A549 (cell line): ENCODE data around the gene TCF7L2. TPM values are rescaled to one million over a fixed set of nuclear protein-coding genes. Genes with fewer than 3 reads are reported as not detected.

Source experiments
- ATAC-seq, 2 experiments: fragments of 200-7000 bp in 1 of 2; fragments of >200 bp in 1 of 2; cut with Nextera tagmentation in 1 of 2; cut with Tn5 transposase in 1 of 2; 3 replicates each; pipeline versions ENCODE4 v1.8.0 to v1.9.1; 2018 to 2020; ENCODE audit warnings: mild to moderate bottlenecking in 1 of 2, moderate library complexity in 1 of 2
- CTCF ChIA-PET: fragments of 300-600 bp; sonication (Branson Sonifier 250); formaldehyde crosslinking; extraction: SDS; loops from one replicate; lab custom pipeline; 2021; ENCODE audit warnings: antibody characterized with exemption, inconsistent platforms; lab: Yijun Ruan, JAX
- POLR2A ChIA-PET: fragments of 350-600 bp; formaldehyde crosslinking; extraction: SDS; loops from one replicate; lab custom pipeline; 2021; ENCODE audit warnings: antibody characterized with exemption, inconsistent platforms; lab: Yijun Ruan, JAX
- DNase-seq, 2 experiments: peaks; one replicate each; pipeline versions ENCODE4 v3.0.0 to v3.0.0-alpha.2; 2011 to 2016; ENCODE audit warnings: low read depth in 1 of 2, low spot score in 1 of 2
- FAIRE-seq: peaks from 2 replicates; lab custom pipeline; 2011; peaks lifted over from hg19 to GRCh38; lab: Jason Lieb, UNC
- H3K27ac ChIP-seq, 2 experiments: fragments of >200 bp; sonication (Bioruptor Twin); formaldehyde crosslinking; 3 replicates each; pipeline ENCODE4 v1.5.1; 2016 to 2017
- H3K4me1 ChIP-seq: fragments of >200 bp; sonication (Bioruptor Twin); formaldehyde crosslinking; 3 replicates; pipeline ENCODE4 v1.6.1; 2016
- H3K4me2 ChIP-seq: fragments of >200 bp; sonication (Bioruptor Twin); formaldehyde crosslinking; 3 replicates; pipeline ENCODE4 v1.6.1; 2016
- H3K4me3 ChIP-seq: fragments of >200 bp; sonication (Bioruptor Twin); formaldehyde crosslinking; 3 replicates; pipeline ENCODE4 v1.5.1; 2016
- H3K9me3 ChIP-seq: fragments of >200 bp; sonication (Bioruptor Twin); formaldehyde crosslinking; 3 replicates; pipeline ENCODE4 v1.6.1; 2016
- BHLHE40 ChIP-seq: IDR thresholded peaks from 2 replicates; pipeline ENCODE4 v1.6.1; 2012; ENCODE audit warnings: low read depth, low read length, inconsistent platforms
- CBX2 ChIP-seq: fragments of 200-600 bp; sonication (generic); IDR thresholded peaks from 2 replicates; pipeline ENCODE4 v1.6.1; 2016; ENCODE audit warnings: low read depth, mild to moderate bottlenecking, borderline replicate concordance
- FOXS1 ChIP-seq: fragments of 250-450 bp; sonication (Bioruptor Pico); IDR thresholded peaks from 2 replicates; pipeline ENCODE4 v1.5.0; 2020; ENCODE audit warnings: mild to moderate bottlenecking, moderate library complexity
- HDAC2 ChIP-seq: fragments of 200-600 bp; sonication (generic); IDR thresholded peaks from 2 replicates; pipeline ENCODE4 v1.6.1; 2016
- HEYL ChIP-seq: fragments of 250-450 bp; sonication (Bioruptor Pico); IDR thresholded peaks from 2 replicates; pipeline ENCODE4 v1.8.0; 2021; ENCODE audit warnings: mild to moderate bottlenecking, moderate library complexity
- HOXB13 ChIP-seq: fragments of 250-450 bp; sonication (Bioruptor Pico); IDR thresholded peaks from 2 replicates; pipeline ENCODE4 v1.5.0; 2020; ENCODE audit warnings: low read depth, mild to moderate bottlenecking, moderate library complexity
- NFE2L2 ChIP-seq: fragments of 150-350 bp; conservative IDR thresholded peaks from 2 replicates; pipeline ENCODE4 v1.6.1; 2014; ENCODE audit warnings: low read length
- NPAS2 ChIP-seq: fragments of 250-450 bp; sonication (Bioruptor Pico); IDR thresholded peaks from 2 replicates; pipeline ENCODE4 v1.8.0; 2022; ENCODE audit warnings: mild to moderate bottlenecking, moderate library complexity, borderline replicate concordance
- NR3C1 ChIP-seq: fragments of >200 bp; sonication (Bioruptor Twin); formaldehyde crosslinking; IDR thresholded peaks from 3 replicates; pipeline ENCODE4 v1.6.1; 2017
- TFCP2L1 ChIP-seq: fragments of 250-450 bp; sonication (Bioruptor Pico); IDR thresholded peaks from 2 replicates; pipeline ENCODE4 v1.5.0; 2021; ENCODE audit warnings: mild to moderate bottlenecking
- TP53 ChIP-seq: fragments of 250-450 bp; sonication (Bioruptor Pico); IDR thresholded peaks from 2 replicates; pipeline ENCODE4 v1.5.0; 2021; ENCODE audit warnings: mild to moderate bottlenecking, moderate library complexity
- ZC3H11A ChIP-seq: fragments of 450-650 bp; IDR thresholded peaks from 2 replicates; pipeline ENCODE4 v1.6.1; 2014; ENCODE audit warnings: antibody characterized with exemption, mild to moderate bottlenecking
- WGBS: methylation state at CpG from one replicate; pipeline ENCODE4 v1.1.6; 2017; ENCODE audit errors: missing lambda C conversion rate; 5-methylcytosine and 5-hydroxymethylcytosine counted together
- polyA plus RNA-seq, 4 experiments: library from polyadenylated mRNA; depleted of rRNA in 3 of 4; stranded (reverse); fragments of >200 nt; fragmentation: RNase III in 1 of 4; extraction: RNeasy Plus Mini Kit Qiagen cat#74134 plus additional on column Dnase treatment in 1 of 4; gene quantifications; 2 replicates in 3 of 4; 3 replicates in 1 of 4; pipeline ENCODE4 v1.2.3, GENCODE V29; 2011 to 2017
- TF ChIP-seq, protein P1 (sequence below): fragments of 150-350 bp; IDR thresholded peaks from 2 replicates; pipeline ENCODE4 v1.6.1; 2014; ENCODE audit warnings: low read depth, mild to moderate bottlenecking, low read length
- TF ChIP-seq, protein P2 (sequence below): fragments of 450-650 bp; IDR thresholded peaks from 2 replicates; pipeline ENCODE4 v1.6.1; 2014; ENCODE audit warnings: antibody characterized with exemption
- TF ChIP-seq, protein P3 (sequence below): fragments of 250-450 bp; sonication (Bioruptor Pico); IDR thresholded peaks from 2 replicates; pipeline ENCODE4 v1.5.0; 2021; ENCODE audit warnings: mild to moderate bottlenecking, moderate library complexity, borderline replicate concordance
- TF ChIP-seq, protein P4 (sequence below): fragments of >200 bp; sonication (Bioruptor Twin); formaldehyde crosslinking; IDR thresholded peaks from 3 replicates; pipeline ENCODE4 v1.6.1; 2016

TCF7L2 gene
- polyA plus RNA-seq, 2 of the 4 experiments (the other 2 are of a cell fraction): 11.3 to 14.5 TPM

DNA sequence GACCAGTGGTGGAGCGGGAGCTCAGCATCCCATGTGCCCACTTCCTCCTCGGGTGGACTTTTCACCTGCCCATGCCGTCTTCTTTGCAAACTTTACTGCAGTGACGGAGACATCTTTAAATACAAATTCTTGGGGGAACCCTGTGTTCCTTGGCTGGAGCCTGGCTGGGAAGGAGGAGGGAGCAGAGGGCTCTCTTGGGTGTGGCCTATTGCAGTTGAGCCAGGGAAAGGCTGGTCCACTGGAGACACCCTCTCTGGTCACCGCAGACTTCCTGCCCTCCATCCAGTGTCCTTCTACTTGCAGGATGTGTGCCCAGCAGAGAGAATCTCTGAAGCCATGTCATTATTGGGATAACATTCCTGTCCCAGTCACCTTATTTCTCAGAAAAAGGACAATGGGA, 67.3 kb downstream of the TCF7L2 start:
- DNase-seq: no peak
- TF ChIP-seq, protein P1, sequence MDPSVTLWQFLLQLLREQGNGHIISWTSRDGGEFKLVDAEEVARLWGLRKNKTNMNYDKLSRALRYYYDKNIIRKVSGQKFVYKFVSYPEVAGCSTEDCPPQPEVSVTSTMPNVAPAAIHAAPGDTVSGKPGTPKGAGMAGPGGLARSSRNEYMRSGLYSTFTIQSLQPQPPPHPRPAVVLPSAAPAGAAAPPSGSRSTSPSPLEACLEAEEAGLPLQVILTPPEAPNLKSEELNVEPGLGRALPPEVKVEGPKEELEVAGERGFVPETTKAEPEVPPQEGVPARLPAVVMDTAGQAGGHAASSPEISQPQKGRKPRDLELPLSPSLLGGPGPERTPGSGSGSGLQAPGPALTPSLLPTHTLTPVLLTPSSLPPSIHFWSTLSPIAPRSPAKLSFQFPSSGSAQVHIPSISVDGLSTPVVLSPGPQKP: no peak
- no peak for TF ChIP-seq HOXB13 (CRISPR knock-in tag)
- no peak for TF ChIP-seq TP53
- no peak for TF ChIP-seq TFCP2L1 (CRISPR knock-in tag)
- TF ChIP-seq HDAC2: no peak
- no peak for TF ChIP-seq NPAS2 (CRISPR knock-in tag)
- TF ChIP-seq, protein P2, sequence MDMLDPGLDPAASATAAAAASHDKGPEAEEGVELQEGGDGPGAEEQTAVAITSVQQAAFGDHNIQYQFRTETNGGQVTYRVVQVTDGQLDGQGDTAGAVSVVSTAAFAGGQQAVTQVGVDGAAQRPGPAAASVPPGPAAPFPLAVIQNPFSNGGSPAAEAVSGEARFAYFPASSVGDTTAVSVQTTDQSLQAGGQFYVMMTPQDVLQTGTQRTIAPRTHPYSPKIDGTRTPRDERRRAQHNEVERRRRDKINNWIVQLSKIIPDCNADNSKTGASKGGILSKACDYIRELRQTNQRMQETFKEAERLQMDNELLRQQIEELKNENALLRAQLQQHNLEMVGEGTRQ: no peak
- TF ChIP-seq HEYL: no peak
- Histone ChIP-seq H3K9me3 (no peaks in the 10 kb centered on the region), H3K4me1 (peaks cover 57% of the 10 kb centered on the region), H3K4me3 (no peak overlapping the region), H3K4me2 (no peak overlapping the region), H3K27ac (no peak overlapping the region)
- no peak for FAIRE-seq
- peak in 1 of 2 experiments; percentile 33; a peak in 2 of 6 replicates for ATAC-seq
- 60% methylated on average over 5 of the region's 5 CpGs for WGBS
- CTCF ChIA-PET: no interaction called here
- POLR2A ChIA-PET: no interaction called here

DNA sequence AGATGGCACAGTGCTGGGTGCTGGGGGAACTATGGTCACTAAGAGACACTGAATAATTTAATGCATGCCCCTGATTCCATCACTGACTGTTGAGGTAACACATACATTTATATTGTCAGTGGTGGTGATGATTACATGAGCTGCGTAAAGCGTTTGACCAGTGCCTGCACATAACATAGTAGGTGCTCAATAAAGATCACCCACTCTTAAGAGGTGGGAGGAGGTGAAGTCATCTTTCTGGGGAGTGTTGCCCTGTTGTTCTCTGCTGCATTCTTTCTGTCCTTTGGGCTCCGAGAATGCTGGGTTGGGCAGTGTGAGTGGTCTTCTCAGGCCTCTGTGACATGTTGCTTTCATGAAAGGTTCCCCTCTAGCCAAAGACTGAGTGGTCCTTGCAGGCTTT, 68.0 kb downstream of the TCF7L2 start:
- DNase-seq (no peak), FAIRE-seq (no peak), ATAC-seq (no peak)
- TF ChIP-seq ZC3H11A: no peak
- TF ChIP-seq NFE2L2: no peak
- TF ChIP-seq, protein P3, sequence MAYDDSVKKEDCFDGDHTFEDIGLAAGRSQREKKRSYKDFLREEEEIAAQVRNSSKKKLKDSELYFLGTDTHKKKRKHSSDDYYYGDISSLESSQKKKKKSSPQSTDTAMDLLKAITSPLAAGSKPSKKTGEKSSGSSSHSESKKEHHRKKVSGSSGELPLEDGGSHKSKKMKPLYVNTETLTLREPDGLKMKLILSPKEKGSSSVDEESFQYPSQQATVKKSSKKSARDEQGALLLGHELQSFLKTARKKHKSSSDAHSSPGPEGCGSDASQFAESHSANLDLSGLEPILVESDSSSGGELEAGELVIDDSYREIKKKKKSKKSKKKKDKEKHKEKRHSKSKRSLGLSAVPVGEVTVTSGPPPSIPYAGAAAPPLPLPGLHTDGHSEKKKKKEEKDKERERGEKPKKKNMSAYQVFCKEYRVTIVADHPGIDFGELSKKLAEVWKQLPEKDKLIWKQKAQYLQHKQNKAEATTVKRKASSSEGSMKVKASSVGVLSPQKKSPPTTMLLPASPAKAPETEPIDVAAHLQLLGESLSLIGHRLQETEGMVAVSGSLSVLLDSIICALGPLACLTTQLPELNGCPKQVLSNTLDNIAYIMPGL: no peak
- H3K27ac ChIP-seq: no peak overlapping the region
- WGBS: 90% methylated on average over 3 of the region's 3 CpGs
- H3K4me3 ChIP-seq: no peak overlapping the region
- CTCF ChIA-PET: interaction anchor here (0.6 kb wide), 1 partner anchor 384 kb away, joined by 3 read pairs; no protein-coding TSS in a partner anchor
- no peaks in the 10 kb centered on the region for H3K9me3 ChIP-seq
- peaks cover 56% of the 10 kb centered on the region for H3K4me1 ChIP-seq
- H3K4me2 ChIP-seq: no peak overlapping the region
- POLR2A ChIA-PET: no interaction called here

DNA sequence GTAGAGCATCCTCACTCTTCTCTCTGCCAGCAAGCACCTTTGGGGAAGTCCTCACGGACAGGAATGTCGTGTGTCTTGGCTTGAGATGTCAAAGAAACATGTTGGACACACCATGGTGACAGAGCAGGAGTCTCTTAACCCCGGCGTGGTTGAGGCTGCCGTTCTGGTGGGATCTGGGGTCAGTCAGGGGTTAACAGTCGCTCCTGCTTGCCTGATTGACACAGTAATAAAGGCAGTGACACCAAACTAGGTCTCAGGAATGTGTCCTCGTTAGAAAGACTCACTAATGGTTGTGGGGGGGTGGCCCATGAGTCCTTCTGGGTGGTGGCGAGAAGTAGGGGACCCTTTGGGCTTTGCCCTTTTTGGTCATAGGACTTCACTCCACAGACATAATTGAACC, 69.0 kb downstream of the TCF7L2 start:
- POLR2A ChIA-PET: no interaction called here
- H3K27ac ChIP-seq: no peak overlapping the region

More for the DNA sequence above, 69.0 kb downstream of the TCF7L2 start:
- Histone ChIP-seq H3K4me1 (peaks cover 56% of the 10 kb centered on the region), H3K4me2 (no peak overlapping the region), H3K4me3 (no peak overlapping the region), H3K9me3 (no peaks in the 10 kb centered on the region)
- TF ChIP-seq NR3C1 (no peak), TP53 (no peak), BHLHE40 (no peak), HOXB13 (CRISPR knock-in tag) (no peak), FOXS1 (CRISPR knock-in tag) (no peak), CBX2 (no peak), HEYL (no peak), ZC3H11A (no peak)
- TF ChIP-seq, protein P4, sequence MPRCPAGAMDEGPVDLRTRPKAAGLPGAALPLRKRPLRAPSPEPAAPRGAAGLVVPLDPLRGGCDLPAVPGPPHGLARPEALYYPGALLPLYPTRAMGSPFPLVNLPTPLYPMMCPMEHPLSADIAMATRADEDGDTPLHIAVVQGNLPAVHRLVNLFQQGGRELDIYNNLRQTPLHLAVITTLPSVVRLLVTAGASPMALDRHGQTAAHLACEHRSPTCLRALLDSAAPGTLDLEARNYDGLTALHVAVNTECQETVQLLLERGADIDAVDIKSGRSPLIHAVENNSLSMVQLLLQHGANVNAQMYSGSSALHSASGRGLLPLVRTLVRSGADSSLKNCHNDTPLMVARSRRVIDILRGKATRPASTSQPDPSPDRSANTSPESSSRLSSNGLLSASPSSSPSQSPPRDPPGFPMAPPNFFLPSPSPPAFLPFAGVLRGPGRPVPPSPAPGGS: no peak
- CTCF ChIA-PET: no interaction called here
- no peak for DNase-seq
- 90% methylated on average over 8 of the region's 8 CpGs for WGBS
- ATAC-seq: no peak
- no peak for FAIRE-seq
